ENCODE measurements around the gene HELLS. TPM values are rescaled to one million over a fixed set of nuclear protein-coding genes. Genes with fewer than 3 reads are reported as not detected.
A peak's percentile ranks its signal among the peaks of the same experiment; 100 is the strongest.

HELLS gene
- total RNA-seq, result 11.7 to 45.3 TPM (median 16.4 TPM) in 3 replicates
- long read RNA-seq, partial matches to known transcripts, result 0 of 8 reads
- long read RNA-seq, other reads (novel, unspliced or antisense), result 5 of 8 reads

- H3K27me3 Mint-ChIP-seq (ENCODE audit: low read depth), result no peaks in the 10 kb centered on the region
- no peaks in the 10 kb centered on the region for H3K9me3 Mint-ChIP-seq (ENCODE audit: low read depth)
- H3K27ac Mint-ChIP-seq (ENCODE audit: unreplicated experiment), result peak within 1 kb of the TSS; percentile 96
- H3K4me1 Mint-ChIP-seq (ENCODE audit: low read depth), result peaks cover 24% of the 10 kb centered on the region
- H3K4me3 Mint-ChIP-seq (ENCODE audit: unreplicated experiment), result peak within 1 kb of the TSS; percentile 100
- DNase-seq (ENCODE audit: low spot score), result no peak
- TF ChIP-seq CTCF (IDR thresholded peaks at IDR 0.05), result no peak
- H3K36me3 Mint-ChIP-seq (ENCODE audit: low read depth), result no peaks in the 10 kb centered on the region
Measured at GRCh38 chr10:94545391-94546048, at the start of gene HELLS. HELLS (plus strand) TSS chr10:94545788; CDS start chr10:94545922, 134 bp downstream.

- no peaks in the 10 kb centered on the region for H3K9me3 Mint-ChIP-seq (ENCODE audit: low read depth)
- peak overlapping the region; percentile 1 for H3K4me3 Mint-ChIP-seq (ENCODE audit: unreplicated experiment)
- no peak for TF ChIP-seq CTCF (IDR thresholded peaks at IDR 0.05)
- H3K36me3 Mint-ChIP-seq (ENCODE audit: low read depth), result peaks cover 4% of the 10 kb centered on the region
- H3K4me1 Mint-ChIP-seq (ENCODE audit: low read depth), result peaks cover 28% of the 10 kb centered on the region
- H3K27me3 Mint-ChIP-seq (ENCODE audit: low read depth), result no peaks in the 10 kb centered on the region
- no peak for DNase-seq (ENCODE audit: low spot score)
- H3K27ac Mint-ChIP-seq (ENCODE audit: unreplicated experiment), result peak overlapping the region; percentile 82
Measured at GRCh38 chr10:94496010-94496409, 49.6 kb upstream of the HELLS start.

GRCh38 chr10:94496646-94497045 lies 48.9 kb upstream of the HELLS start:
- Mint-ChIP-seq H3K27ac (ENCODE audit: unreplicated experiment) (peak overlapping the region; percentile 82), H3K4me1 (ENCODE audit: low read depth) (peaks cover 21% of the 10 kb centered on the region), H3K27me3 (ENCODE audit: low read depth) (no peaks in the 10 kb centered on the region), H3K4me3 (ENCODE audit: unreplicated experiment) (no peak overlapping the region), H3K9me3 (ENCODE audit: low read depth) (no peaks in the 10 kb centered on the region), H3K36me3 (ENCODE audit: low read depth) (peaks cover 4% of the 10 kb centered on the region)
- DNase-seq (ENCODE audit: low spot score), result no peak
- no peak for TF ChIP-seq CTCF (IDR thresholded peaks at IDR 0.05)

GRCh38 chr10:94500063-94500462 lies 45.5 kb upstream of the HELLS start:
- peaks cover 16% of the 10 kb centered on the region for H3K4me1 Mint-ChIP-seq (ENCODE audit: low read depth)
- H3K4me3 Mint-ChIP-seq (ENCODE audit: unreplicated experiment), result no peak overlapping the region
- peak; percentile 79 for TF ChIP-seq CTCF (IDR thresholded peaks at IDR 0.05)
- no peaks in the 10 kb centered on the region for H3K9me3 Mint-ChIP-seq (ENCODE audit: low read depth)
- no peaks in the 10 kb centered on the region for H3K27me3 Mint-ChIP-seq (ENCODE audit: low read depth)
- no peak for DNase-seq (ENCODE audit: low spot score)
- no peak overlapping the region for H3K27ac Mint-ChIP-seq (ENCODE audit: unreplicated experiment)
- peaks cover 10% of the 10 kb centered on the region for H3K36me3 Mint-ChIP-seq (ENCODE audit: low read depth)

GRCh38 chr10:94521276-94522250 lies 24.0 kb upstream of the HELLS start:
- Mint-ChIP-seq H3K9me3 (ENCODE audit: low read depth) (no peaks in the 10 kb centered on the region), H3K4me3 (ENCODE audit: unreplicated experiment) (no peak overlapping the region), H3K27me3 (ENCODE audit: low read depth) (no peaks in the 10 kb centered on the region), H3K36me3 (ENCODE audit: low read depth) (peaks cover 18% of the 10 kb centered on the region), H3K27ac (ENCODE audit: unreplicated experiment) (no peak overlapping the region), H3K4me1 (ENCODE audit: low read depth) (peaks cover 3% of the 10 kb centered on the region)
- TF ChIP-seq CTCF (IDR thresholded peaks at IDR 0.05), result no peak
- no peak for DNase-seq (ENCODE audit: low spot score)

All from chondrocyte (in vitro differentiated cells).